ENCODE results near the gene ADORA2B. TPM values are rescaled to one million over a fixed set of nuclear protein-coding genes. Genes with fewer than 3 reads are reported as not detected.

Gene ADORA2B
- total and polyA plus RNA-seq, 2 of the 8 experiments (the other 6 are each of a cell fraction or from before 2014, with no cell fraction given) = 2.6 to 8.2 TPM

DNA sequence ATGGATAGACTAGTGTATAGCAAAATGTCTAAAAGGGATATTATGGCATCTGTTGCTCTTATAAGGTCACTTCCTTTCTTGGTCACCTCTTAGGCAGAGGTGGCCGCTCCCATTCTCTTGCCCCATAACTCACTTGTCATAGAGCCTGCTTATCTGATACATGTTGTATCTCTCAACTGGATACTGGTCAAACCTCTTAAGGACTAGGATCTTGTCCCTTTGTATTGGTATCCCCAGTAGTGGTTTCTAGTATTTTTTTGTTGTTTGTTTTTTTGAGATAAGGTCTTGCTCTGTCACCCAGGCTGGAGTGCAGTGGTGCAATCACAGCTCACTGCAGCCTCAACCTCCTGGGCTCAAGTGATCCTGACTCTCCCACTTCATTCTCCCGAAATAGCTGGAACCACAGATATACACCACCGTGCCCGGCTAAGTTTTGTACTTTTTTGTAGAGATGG, 27.6 kb downstream of the ADORA2B start:
- no peak overlapping the region for H2AK5ac ChIP-seq (ENCODE audit: low read depth, low read length)
- CTCF ChIA-PET (ENCODE audit: partially characterized antibody) = no interaction called here
- no peak overlapping the region for H3K9ac ChIP-seq (replicated peaks in 1 of 4; ENCODE audit: extremely low read depth in 1 of 4, low read depth in 3 of 4, low read length in 3 of 4)
- no peak for TF ChIP-seq JUND (IDR thresholded peaks at IDR 0.05; ENCODE audit: low read length)
- TF ChIP-seq MAFK (IDR thresholded peaks at IDR 0.05; ENCODE audit: low read depth, low read length) = no peak
- no peak for TF ChIP-seq RAD21 (IDR thresholded peaks at IDR 0.05 in 1 of 2, conservative IDR thresholded peaks at IDR 0.05 in 1 of 2; ENCODE audit: low read depth in 2 of 2, low read length in 2 of 2)
- TF ChIP-seq BCL11A (IDR thresholded peaks at IDR 0.05; ENCODE audit: low read depth in 2 of 2, low read length in 2 of 2) = no peak
- no peak overlapping the region for H2BK20ac ChIP-seq (ENCODE audit: low read length)
- no peak overlapping the region for H3K18ac ChIP-seq (ENCODE audit: extremely low read depth, low read length)
- no peak overlapping the region for H3K4me3 ChIP-seq (ENCODE audit: extremely low read depth in 1 of 4, insufficient read depth in 2 of 4, low read depth in 3 of 4, low read length in 4 of 4)
- WGBS, 2 experiments (ENCODE audit: extremely low coverage in 1 of 2, insufficient coverage in 1 of 2, insufficient read length in 1 of 2, insufficient replicate concordance in 2 of 2, low coverage in 1 of 2, low lambda C conversion rate in 2 of 2, missing lambda C conversion rate in 1 of 2) = 94% methylated on average over 4 of the region's 4 CpGs; no CpG with 5 or more reads in 1 of the 2 experiments
- no peak overlapping the region for H2AFZ ChIP-seq (ENCODE audit: low read length)
- no peak overlapping the region for H2BK5ac ChIP-seq (ENCODE audit: low read depth, low read length)
- no peak overlapping the region for H4K5ac ChIP-seq (ENCODE audit: insufficient read length, low read depth, low read length)
- H4K8ac ChIP-seq (ENCODE audit: extremely low read depth, insufficient read depth, low read length) = no peak overlapping the region
- 0 out of 2 replicates have a peak, but pooled peaks cover 3% of the 10 kb centered on the region for H3K79me1 ChIP-seq (ENCODE audit: low read depth, low read length)
- no peaks in the 10 kb centered on the region for H3K79me2 ChIP-seq (ENCODE audit: control insufficient read depth in 1 of 2, insufficient read depth in 2 of 2, low read length in 2 of 2)
- H3K23me2 ChIP-seq (ENCODE audit: low read depth, low read length) = no peaks in the 10 kb centered on the region
- no peaks in the 10 kb centered on the region for H3K9me3 ChIP-seq (ENCODE audit: insufficient read depth in 2 of 2, low read depth in 1 of 2, low read length in 1 of 2)
- H3K27ac ChIP-seq (ENCODE audit: low read depth, low read length) = no peak overlapping the region
- peaks cover 2 to 14% (median 8%) of the 10 kb centered on the region in 4 experiments; a peak in 5 of 7 replicates for H3K4me1 ChIP-seq (replicated peaks in 1 of 4; ENCODE audit: control insufficient read depth in 3 of 4, insufficient read depth in 4 of 4, low read length in 3 of 4)
- DNase-seq (ENCODE audit: low read depth in 1 of 2, low spot score in 2 of 2) (no peak), FAIRE-seq (no peak)
- H3K27me3 ChIP-seq (replicated peaks in 1 of 4; ENCODE audit: control insufficient read depth in 3 of 4, extremely low read depth in 1 of 4, insufficient read depth in 3 of 4, low read length in 3 of 4) = no peaks in the 10 kb centered on the region
- H2BK15ac ChIP-seq (ENCODE audit: low read length) = no peak overlapping the region
- no peak overlapping the region for H3K23ac ChIP-seq (ENCODE audit: insufficient read length)
- POLR2A ChIA-PET (ENCODE audit: partially characterized antibody) = no interaction called here
- no peak overlapping the region for H3K14ac ChIP-seq (ENCODE audit: insufficient read length)
- H3K56ac ChIP-seq (replicated peaks; ENCODE audit: insufficient read length, low read depth, low read length) = no peak overlapping the region
- no peak overlapping the region for H3K4ac ChIP-seq (replicated peaks; ENCODE audit: insufficient read length, low read depth, low read length)
- no peak overlapping the region for H3K4me2 ChIP-seq (ENCODE audit: insufficient read depth in 1 of 2, low read depth in 2 of 2, low read length in 2 of 2)
- no peak overlapping the region for H4K91ac ChIP-seq (replicated peaks; ENCODE audit: insufficient read length, low read length)
- peaks cover 0 to 2% of the 10 kb centered on the region in 2 experiments for H4K20me1 ChIP-seq (replicated peaks in 1 of 2; ENCODE audit: control insufficient read depth in 1 of 2, insufficient read depth in 2 of 2, low read length in 2 of 2)
- H3K36me3 ChIP-seq (ENCODE audit: control insufficient read depth in 2 of 4, insufficient read depth in 4 of 4, low read length in 3 of 4) = peaks cover 0 to 9% (median 5%) of the 10 kb centered on the region in 4 experiments; a peak in 4 of 8 replicates
- H2BK120ac ChIP-seq (replicated peaks; ENCODE audit: low read depth, low read length) = no peak overlapping the region
- no peak overlapping the region for H2BK12ac ChIP-seq (ENCODE audit: low read depth, low read length)
